ENCODE measurements around the gene FAM193A. TPM values are rescaled to one million over a fixed set of nuclear protein-coding genes. Genes with fewer than 3 reads are reported as not detected.
A peak's percentile ranks its signal among the peaks of the same experiment; 100 is the strongest.

Gene FAM193A
- total RNA-seq, 4 donors from 2014 or later, result 16.7 to 18.9 (median 18.0) TPM

DNA sequence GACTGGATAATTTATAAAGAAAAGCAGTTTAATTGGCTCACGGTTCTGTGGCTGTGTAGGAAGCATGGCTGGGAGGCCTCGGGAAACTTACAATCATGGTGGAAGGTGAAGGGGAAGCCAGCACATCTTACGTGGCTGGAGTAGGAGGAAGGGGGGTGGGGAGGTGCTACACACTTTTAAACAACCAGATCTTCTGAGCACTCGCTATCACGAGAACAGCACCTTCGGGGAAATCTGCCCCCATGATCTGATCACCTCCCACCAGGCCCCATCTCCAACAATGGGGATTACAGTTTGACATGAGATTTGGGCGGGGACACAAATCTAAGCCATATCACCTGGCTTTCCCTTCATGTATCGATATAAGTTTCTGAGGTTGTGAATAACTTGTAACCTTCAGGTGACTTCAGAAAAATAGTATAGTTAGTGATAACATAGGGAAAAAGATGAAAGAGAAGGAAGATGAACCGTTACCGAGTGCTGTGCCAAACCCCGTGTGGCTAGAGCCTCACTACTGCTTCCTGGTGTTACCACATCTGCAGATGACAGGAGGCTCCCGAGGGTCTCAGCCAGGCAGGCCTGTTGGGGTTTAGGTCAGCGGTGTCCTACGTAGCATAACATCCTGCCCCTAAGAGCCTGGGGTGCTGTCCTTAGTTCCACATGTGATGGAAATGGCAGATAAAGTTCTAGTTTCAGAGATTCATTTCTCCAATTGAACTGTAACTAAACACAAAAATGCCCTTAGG is 116.1 kb downstream of the FAM193A start:
- H3K27me3 ChIP-seq, result no peaks in the 10 kb centered on the region
- ATAC-seq (no peak), DNase-seq (no peak)
- H3K36me3 ChIP-seq, result peaks cover 0 to 12% of the 10 kb centered on the region in 2 donors
- no peak overlapping the region for H3K4me3 ChIP-seq
- H3K4me1 ChIP-seq, result peaks cover 0 to 9% of the 10 kb centered on the region in 2 donors
- intact Hi-C loops (cut with DNase I; ENCODE audit: low total_unique reads), result no loop called here
- no peaks in the 10 kb centered on the region for H3K9me3 ChIP-seq
- in situ Hi-C loops (cut with MboI; ENCODE audit: low sequenced_read_pairs in 4 of 4), result no loop called here
- H3K27ac ChIP-seq, result no peak overlapping the region
- no peak for TF ChIP-seq POLR2A (IDR thresholded peaks at IDR 0.05)
- TF ChIP-seq, protein P1, sequence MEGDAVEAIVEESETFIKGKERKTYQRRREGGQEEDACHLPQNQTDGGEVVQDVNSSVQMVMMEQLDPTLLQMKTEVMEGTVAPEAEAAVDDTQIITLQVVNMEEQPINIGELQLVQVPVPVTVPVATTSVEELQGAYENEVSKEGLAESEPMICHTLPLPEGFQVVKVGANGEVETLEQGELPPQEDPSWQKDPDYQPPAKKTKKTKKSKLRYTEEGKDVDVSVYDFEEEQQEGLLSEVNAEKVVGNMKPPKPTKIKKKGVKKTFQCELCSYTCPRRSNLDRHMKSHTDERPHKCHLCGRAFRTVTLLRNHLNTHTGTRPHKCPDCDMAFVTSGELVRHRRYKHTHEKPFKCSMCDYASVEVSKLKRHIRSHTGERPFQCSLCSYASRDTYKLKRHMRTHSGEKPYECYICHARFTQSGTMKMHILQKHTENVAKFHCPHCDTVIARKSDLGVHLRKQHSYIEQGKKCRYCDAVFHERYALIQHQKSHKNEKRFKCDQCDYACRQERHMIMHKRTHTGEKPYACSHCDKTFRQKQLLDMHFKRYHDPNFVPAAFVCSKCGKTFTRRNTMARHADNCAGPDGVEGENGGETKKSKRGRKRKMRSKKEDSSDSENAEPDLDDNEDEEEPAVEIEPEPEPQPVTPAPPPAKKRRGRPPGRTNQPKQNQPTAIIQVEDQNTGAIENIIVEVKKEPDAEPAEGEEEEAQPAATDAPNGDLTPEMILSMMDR (IDR thresholded peaks at IDR 0.05 in 4 of 5, conservative IDR thresholded peaks at IDR 0.05 in 1 of 5), result no peak

DNA sequence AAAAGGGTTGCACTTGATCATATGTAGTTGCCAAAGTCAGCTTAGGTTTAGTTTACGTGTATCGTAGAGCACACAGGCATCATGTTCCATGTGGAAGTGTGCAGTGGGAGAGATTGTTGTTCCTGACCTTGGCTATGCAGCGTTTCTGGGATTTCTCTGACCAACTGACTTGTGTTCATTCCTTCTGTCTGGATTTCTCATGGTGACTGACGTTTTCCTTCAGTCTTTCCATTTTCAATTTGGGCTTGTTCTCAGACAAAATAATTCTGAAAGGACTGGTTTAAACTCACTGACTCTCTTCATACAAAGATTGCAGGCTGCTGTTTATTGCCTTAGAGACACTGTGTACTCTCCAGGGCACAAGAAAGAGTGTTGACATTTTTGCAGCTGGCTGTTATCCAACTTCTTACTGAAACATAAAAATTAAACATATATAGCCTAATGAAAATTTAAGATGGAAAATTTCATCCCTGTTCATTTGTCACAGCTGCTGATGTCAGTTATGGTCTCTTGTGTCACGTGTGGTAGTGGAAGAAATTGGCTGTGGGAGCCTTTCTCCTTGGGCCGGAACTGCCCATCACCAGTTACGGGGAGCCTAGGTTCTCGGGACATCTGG is 124.3 kb downstream of the FAM193A start:
- Histone ChIP-seq H3K36me3 (peaks cover 0 to 54% of the 10 kb centered on the region in 2 donors), H3K9me3 (no peaks in the 10 kb centered on the region), H3K27me3 (no peaks in the 10 kb centered on the region), H3K27ac (peak overlapping the region; percentile 65 to 81 (median 77)), H3K4me1 (peaks cover 19% of the 10 kb centered on the region in 2 donors), H3K4me3 (no peak overlapping the region)
- in situ Hi-C loops (cut with MboI; ENCODE audit: low sequenced_read_pairs in 4 of 4), result loop anchor here in 1 of 4 donors (5.0 kb wide), 1 partner anchor 68 kb away; no protein-coding TSS in a partner anchor
- no peak for TF ChIP-seq POLR2A (IDR thresholded peaks at IDR 0.05)
- TF ChIP-seq, protein P1 (IDR thresholded peaks at IDR 0.05 in 4 of 5, conservative IDR thresholded peaks at IDR 0.05 in 1 of 5), result no peak
- ATAC-seq (peak; percentile 85 to 86), DNase-seq (no peak)
- intact Hi-C loops (cut with DNase I; ENCODE audit: low total_unique reads), result loop anchor here (2.0 kb wide), 2 partner anchors 64 to 124 kb away; partner anchors contain the start of gene FAM193A

DNA sequence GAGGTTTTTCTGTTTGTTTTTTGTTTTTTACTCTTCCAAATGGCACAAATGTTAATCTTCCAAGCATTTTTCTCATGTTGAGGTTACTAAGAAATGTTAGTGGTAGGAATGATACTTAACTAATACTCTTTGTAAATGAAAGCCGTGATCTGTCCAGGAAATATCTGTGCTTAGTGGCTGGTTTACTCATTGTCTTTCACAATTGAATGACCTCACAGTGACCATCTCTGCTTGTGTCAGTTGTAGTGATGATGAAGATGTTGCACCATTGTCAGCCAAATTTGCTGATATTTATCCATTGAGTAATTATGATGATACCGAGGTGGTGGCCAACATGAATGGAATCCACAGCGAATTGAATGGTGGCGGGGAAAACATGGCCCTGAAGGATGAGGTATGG is 126.2 kb downstream of the FAM193A start:
- no peak for DNase-seq
- Histone ChIP-seq H3K36me3 (peaks cover 0 to 53% of the 10 kb centered on the region in 2 donors), H3K9me3 (no peaks in the 10 kb centered on the region), H3K27ac (peak overlapping the region; percentile 65 to 81 (median 77)), H3K4me1 (peaks cover 19 to 25% of the 10 kb centered on the region in 2 donors), H3K27me3 (no peaks in the 10 kb centered on the region), H3K4me3 (no peak overlapping the region)
- no peak for TF ChIP-seq POLR2A (IDR thresholded peaks at IDR 0.05)
- TF ChIP-seq, protein P1 (IDR thresholded peaks at IDR 0.05 in 4 of 5, conservative IDR thresholded peaks at IDR 0.05 in 1 of 5), result no peak
- in situ Hi-C loops (cut with MboI; ENCODE audit: low sequenced_read_pairs in 4 of 4), result loop anchor here in 1 of 4 donors (5.0 kb wide), 1 partner anchor 70 kb away; no protein-coding TSS in a partner anchor
- no peak for ATAC-seq
- intact Hi-C loops (cut with DNase I; ENCODE audit: low total_unique reads), result no loop called here

DNA sequence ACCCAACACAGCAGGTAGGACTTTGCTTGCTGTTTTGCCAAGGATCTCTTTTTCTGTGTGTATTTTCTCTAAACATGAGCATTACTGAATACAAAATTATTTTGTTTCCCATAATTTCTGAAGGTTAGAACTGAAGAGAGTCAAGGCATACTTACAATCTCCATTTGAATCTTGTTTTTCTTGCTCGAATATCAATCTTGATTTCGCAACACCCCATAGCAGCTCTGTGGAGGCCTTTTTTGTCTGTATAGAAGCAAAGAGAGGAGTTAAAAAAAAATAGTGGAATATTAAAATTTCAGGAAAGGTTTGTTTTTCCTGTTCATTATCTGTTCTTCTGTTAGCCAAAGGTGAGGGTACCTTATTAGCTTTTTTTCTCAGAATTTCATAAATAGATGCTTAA is 126.8 kb downstream of the FAM193A start:
- in situ Hi-C loops (cut with MboI; ENCODE audit: low sequenced_read_pairs in 4 of 4) (loop anchor here in 1 of 4 donors (5.0 kb wide), 1 partner anchor 71 kb away; no protein-coding TSS in a partner anchor), intact Hi-C loops (cut with DNase I; ENCODE audit: low total_unique reads) (no loop called here)
- Histone ChIP-seq H3K4me1 (peaks cover 19 to 25% of the 10 kb centered on the region in 2 donors), H3K9me3 (no peaks in the 10 kb centered on the region), H3K36me3 (peaks cover 0 to 47% of the 10 kb centered on the region in 2 donors), H3K27ac (peak overlapping the region in 2 of 4 donors; percentile 3 to 78), H3K27me3 (no peaks in the 10 kb centered on the region), H3K4me3 (no peak overlapping the region)
- DNase-seq, result no peak
- TF ChIP-seq, protein P1 (IDR thresholded peaks at IDR 0.05 in 4 of 5, conservative IDR thresholded peaks at IDR 0.05 in 1 of 5), result no peak
- no peak for TF ChIP-seq POLR2A (IDR thresholded peaks at IDR 0.05)
- ATAC-seq, result no peak

Data from gastrocnemius medialis (tissue), 4 donors.